ENCODE results near the gene CNTNAP2. TPM values are rescaled to one million over a fixed set of nuclear protein-coding genes. Genes with fewer than 3 reads are reported as not detected.

Gene CNTNAP2
- total and polyA plus RNA-seq, 7 donors = 0.60 to 2.4 (median 1.7) TPM

GRCh38 chr7:148242294-148242821, 2125.8 kb downstream of the CNTNAP2 start:
- H3K27ac ChIP-seq = no peak overlapping the region
- H3K4me3 ChIP-seq = peak overlapping the region in 1 of 4 donors; percentile 10
- no peaks in the 10 kb centered on the region for H3K36me3 ChIP-seq
- TF ChIP-seq EP300 (IDR thresholded peaks at IDR 0.05) (no peak), CTCF (IDR thresholded peaks at IDR 0.05) (peak; percentile 26 to 74 (median 46)), POLR2A (IDR thresholded peaks at IDR 0.05) (no peak), POLR2AphosphoS5 (IDR thresholded peaks at IDR 0.05) (no peak)
- H3K27me3 ChIP-seq = peaks cover 0 to 4% (median 0%) of the 10 kb centered on the region in 3 donors
- H3K9me3 ChIP-seq = no peaks in the 10 kb centered on the region
- intact Hi-C loops (cut with DNase I) = no loop called here
- no peak for DNase-seq
- H3K4me1 ChIP-seq = peaks cover 0 to 13% (median 4%) of the 10 kb centered on the region in 4 donors
- 5 to 19% methylated on average over 17 of the region's 17 CpGs for WGBS, 2 donors

GRCh38 chr7:148245381-148245780, 2128.8 kb downstream of the CNTNAP2 start:
- peaks cover 0 to 13% (median 4%) of the 10 kb centered on the region in 4 donors for H3K4me1 ChIP-seq
- 74 to 77% methylated on average over 7 of the region's 7 CpGs for WGBS, 2 donors
- TF ChIP-seq POLR2AphosphoS5 (IDR thresholded peaks at IDR 0.05) (no peak), POLR2A (IDR thresholded peaks at IDR 0.05) (no peak), CTCF (IDR thresholded peaks at IDR 0.05) (no peak), EP300 (IDR thresholded peaks at IDR 0.05) (no peak)
- intact Hi-C loops (cut with DNase I) = no loop called here
- DNase-seq = no peak
- H3K9me3 ChIP-seq = no peaks in the 10 kb centered on the region
- H3K36me3 ChIP-seq = no peaks in the 10 kb centered on the region
- H3K4me3 ChIP-seq = no peak overlapping the region
- H3K27ac ChIP-seq = no peak overlapping the region
- peaks cover 0 to 4% (median 0%) of the 10 kb centered on the region in 3 donors for H3K27me3 ChIP-seq

- Histone ChIP-seq H3K36me3 (no peaks in the 10 kb centered on the region), H3K4me3 (no peak overlapping the region), H3K27me3 (no peaks in the 10 kb centered on the region), H3K27ac (no peak overlapping the region), H3K9me3 (peaks cover 0 to 12% (median under 1%) of the 10 kb centered on the region in 4 donors), H3K4me1 (no peaks in the 10 kb centered on the region)
- DNase-seq = no peak
- TF ChIP-seq POLR2A (IDR thresholded peaks at IDR 0.05) (no peak), EP300 (IDR thresholded peaks at IDR 0.05) (no peak), CTCF (IDR thresholded peaks at IDR 0.05) (no peak), POLR2AphosphoS5 (IDR thresholded peaks at IDR 0.05) (no peak)
- WGBS, 2 donors = 86 to 91% methylated on average over 7 of the region's 7 CpGs
- intact Hi-C loops (cut with DNase I) = no loop called here
Observed at GRCh38 chr7:148253629-148254028, 2137.0 kb downstream of the CNTNAP2 start.

GRCh38 chr7:148255333-148255732, 2138.7 kb downstream of the CNTNAP2 start:
- DNase-seq = no peak
- Histone ChIP-seq H3K27ac (no peak overlapping the region), H3K4me1 (no peaks in the 10 kb centered on the region), H3K4me3 (no peak overlapping the region), H3K9me3 (peaks cover 0 to 12% (median under 1%) of the 10 kb centered on the region in 4 donors), H3K36me3 (no peaks in the 10 kb centered on the region), H3K27me3 (no peaks in the 10 kb centered on the region)
- 56 to 67% methylated on average over 3 of the region's 3 CpGs for WGBS, 2 donors
- TF ChIP-seq POLR2A (IDR thresholded peaks at IDR 0.05) (no peak), CTCF (IDR thresholded peaks at IDR 0.05) (no peak), POLR2AphosphoS5 (IDR thresholded peaks at IDR 0.05) (no peak), EP300 (IDR thresholded peaks at IDR 0.05) (no peak)
- intact Hi-C loops (cut with DNase I) = no loop called here

- WGBS, 2 donors = 73 to 81% methylated on average over 6 of the region's 6 CpGs
- Histone ChIP-seq H3K4me1 (no peaks in the 10 kb centered on the region), H3K9me3 (peaks cover 0 to 4% (median 0%) of the 10 kb centered on the region in 4 donors), H3K27ac (no peak overlapping the region), H3K36me3 (no peaks in the 10 kb centered on the region), H3K4me3 (no peak overlapping the region), H3K27me3 (no peaks in the 10 kb centered on the region)
- intact Hi-C loops (cut with DNase I) = no loop called here
- no peak for DNase-seq
- TF ChIP-seq POLR2AphosphoS5 (IDR thresholded peaks at IDR 0.05) = no peak
- TF ChIP-seq POLR2A (IDR thresholded peaks at IDR 0.05) = no peak
Observed at GRCh38 chr7:148256433-148256832, 2139.8 kb downstream of the CNTNAP2 start.
